C4-2B (cell line): ENCODE results near the gene ZC3H7A.

ENCODE experiments used
- H3K27ac ChIP-seq: fragments of 450-650 bp; 2 replicates; pipeline ENCODE4 v1.5.1; 2017
- ZFX ChIP-seq: fragments of 450-650 bp; IDR thresholded peaks from 2 replicates; pipeline ENCODE4 v1.6.1; 2017
- TF ChIP-seq, protein P1 (sequence below): fragments of 450-650 bp; conservative IDR thresholded peaks from 2 replicates; pipeline ENCODE4 v1.5.1; 2017; ENCODE audit warnings: mild to moderate bottlenecking

Gene ZC3H7A, protein sequence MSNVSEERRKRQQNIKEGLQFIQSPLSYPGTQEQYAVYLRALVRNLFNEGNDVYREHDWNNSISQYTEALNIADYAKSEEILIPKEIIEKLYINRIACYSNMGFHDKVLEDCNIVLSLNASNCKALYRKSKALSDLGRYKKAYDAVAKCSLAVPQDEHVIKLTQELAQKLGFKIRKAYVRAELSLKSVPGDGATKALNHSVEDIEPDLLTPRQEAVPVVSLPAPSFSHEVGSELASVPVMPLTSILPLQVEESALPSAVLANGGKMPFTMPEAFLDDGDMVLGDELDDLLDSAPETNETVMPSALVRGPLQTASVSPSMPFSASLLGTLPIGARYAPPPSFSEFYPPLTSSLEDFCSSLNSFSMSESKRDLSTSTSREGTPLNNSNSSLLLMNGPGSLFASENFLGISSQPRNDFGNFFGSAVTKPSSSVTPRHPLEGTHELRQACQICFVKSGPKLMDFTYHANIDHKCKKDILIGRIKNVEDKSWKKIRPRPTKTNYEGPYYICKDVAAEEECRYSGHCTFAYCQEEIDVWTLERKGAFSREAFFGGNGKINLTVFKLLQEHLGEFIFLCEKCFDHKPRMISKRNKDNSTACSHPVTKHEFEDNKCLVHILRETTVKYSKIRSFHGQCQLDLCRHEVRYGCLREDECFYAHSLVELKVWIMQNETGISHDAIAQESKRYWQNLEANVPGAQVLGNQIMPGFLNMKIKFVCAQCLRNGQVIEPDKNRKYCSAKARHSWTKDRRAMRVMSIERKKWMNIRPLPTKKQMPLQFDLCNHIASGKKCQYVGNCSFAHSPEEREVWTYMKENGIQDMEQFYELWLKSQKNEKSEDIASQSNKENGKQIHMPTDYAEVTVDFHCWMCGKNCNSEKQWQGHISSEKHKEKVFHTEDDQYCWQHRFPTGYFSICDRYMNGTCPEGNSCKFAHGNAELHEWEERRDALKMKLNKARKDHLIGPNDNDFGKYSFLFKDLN

DNA sequence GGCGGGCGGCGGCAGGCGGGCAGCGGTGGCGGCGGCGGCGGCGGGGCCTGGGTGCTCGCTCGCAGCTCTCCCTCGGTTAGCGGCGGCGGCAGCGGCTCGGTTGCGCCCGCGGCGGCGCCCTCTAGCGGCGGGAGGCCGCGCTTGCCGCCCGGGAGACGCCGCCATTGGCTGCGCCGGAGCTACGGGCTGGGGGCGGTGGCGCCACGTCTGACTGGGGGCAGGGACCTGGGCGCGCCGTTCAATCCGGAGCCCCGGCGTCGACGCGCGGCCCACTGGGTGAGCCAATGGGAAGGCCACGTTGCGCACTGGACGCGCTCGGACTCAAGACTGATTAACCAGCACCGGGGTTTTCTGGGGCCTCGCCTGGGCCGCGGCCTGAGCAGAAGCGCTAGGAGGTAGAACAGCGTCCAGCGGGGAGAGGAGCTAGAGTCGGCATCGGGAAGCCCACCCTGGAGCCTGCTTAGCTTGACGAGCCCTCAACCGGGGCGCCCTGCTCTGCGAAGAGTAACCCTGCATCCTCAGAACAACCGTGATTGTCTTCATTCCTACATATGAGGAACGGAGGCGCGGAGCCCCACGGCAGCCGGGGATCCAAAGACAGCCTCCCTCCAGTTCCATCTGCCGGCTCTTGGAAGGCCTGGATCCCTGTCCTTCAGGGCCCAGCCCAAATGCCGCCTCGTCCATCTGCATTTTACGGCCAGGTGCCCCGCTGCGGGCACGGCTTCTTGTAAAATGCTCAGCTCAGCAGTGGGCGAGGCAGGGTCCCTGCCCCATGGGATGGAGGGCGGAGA is at the start of gene ZC3H7A:
ZC3H7A (minus strand) TSS at position 93 of the 791 bp plus-strand sequence. CDS start 14,904 bp downstream, outside the sequence.
- peak within 1 kb of the TSS; percentile 97 for H3K27ac ChIP-seq

DNA sequence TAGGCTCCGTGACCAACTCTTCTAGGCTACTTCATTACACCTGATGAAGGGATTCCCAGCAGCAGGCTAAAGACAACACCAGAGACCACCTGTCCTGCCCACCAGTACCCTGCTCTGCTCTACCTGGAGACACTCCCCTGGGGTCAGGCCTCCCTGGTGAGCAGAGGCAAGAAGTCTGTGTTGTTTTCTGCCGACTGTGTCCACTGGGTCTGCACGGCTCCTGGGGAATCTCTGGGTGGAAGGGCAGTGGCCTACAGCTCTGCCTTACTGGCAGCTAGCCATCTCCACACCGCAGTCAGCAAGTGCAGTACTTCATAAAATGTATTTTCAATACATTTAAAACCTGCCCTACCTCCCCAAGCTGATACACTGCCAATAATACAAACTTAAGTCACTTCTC is 47.4 kb upstream of the ZC3H7A start:
- no peak overlapping the region for H3K27ac ChIP-seq
- TF ChIP-seq, protein P1, sequence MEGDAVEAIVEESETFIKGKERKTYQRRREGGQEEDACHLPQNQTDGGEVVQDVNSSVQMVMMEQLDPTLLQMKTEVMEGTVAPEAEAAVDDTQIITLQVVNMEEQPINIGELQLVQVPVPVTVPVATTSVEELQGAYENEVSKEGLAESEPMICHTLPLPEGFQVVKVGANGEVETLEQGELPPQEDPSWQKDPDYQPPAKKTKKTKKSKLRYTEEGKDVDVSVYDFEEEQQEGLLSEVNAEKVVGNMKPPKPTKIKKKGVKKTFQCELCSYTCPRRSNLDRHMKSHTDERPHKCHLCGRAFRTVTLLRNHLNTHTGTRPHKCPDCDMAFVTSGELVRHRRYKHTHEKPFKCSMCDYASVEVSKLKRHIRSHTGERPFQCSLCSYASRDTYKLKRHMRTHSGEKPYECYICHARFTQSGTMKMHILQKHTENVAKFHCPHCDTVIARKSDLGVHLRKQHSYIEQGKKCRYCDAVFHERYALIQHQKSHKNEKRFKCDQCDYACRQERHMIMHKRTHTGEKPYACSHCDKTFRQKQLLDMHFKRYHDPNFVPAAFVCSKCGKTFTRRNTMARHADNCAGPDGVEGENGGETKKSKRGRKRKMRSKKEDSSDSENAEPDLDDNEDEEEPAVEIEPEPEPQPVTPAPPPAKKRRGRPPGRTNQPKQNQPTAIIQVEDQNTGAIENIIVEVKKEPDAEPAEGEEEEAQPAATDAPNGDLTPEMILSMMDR = no peak
- TF ChIP-seq ZFX = no peak

More for the DNA sequence above, at the start of gene ZC3H7A:
- TF ChIP-seq, protein P1 = peak; percentile 100
- peak; percentile 90 for TF ChIP-seq ZFX

DNA sequence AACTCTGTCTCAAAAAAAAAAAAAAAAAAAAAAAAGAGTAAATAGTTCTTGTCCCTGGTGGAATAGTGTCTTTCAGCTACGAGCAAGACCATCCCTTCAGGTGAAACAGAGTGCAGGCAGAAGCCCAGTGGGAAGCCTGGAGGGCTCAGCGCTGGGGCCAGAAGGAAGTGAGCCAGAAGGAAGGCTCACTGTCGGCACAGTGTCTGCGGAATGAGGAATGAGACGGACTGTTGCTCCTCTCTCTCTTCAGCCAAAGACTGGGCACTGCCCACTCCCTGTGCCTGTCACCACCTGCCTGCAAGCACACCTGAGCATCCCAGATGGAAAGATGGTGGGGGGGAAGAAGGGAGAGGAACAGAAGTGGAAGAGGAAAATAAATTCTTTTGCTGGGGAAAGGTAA is 46.8 kb upstream of the ZC3H7A start:
- no peak overlapping the region for H3K27ac ChIP-seq
- no peak for TF ChIP-seq ZFX
- TF ChIP-seq, protein P1 = no peak

DNA sequence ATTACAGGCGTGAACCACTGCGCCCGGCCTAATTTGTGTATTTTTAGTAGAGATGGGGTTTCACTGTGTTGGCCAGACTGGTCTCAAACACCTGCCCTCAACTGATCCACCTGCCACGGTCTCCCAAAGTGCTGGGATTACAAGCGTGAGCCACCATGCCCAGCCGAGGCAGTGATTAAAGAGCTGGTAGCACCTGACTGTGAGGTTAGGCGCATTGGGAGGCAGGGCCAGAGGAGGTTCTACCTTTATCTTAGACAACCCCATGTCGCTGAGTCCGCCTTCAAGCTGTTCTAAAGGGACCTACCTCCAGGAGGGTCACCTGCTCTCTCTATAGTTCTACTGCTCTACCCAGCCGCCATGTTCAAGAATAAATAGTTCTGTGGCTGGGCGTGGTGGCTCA is 46.1 kb upstream of the ZC3H7A start:
- TF ChIP-seq ZFX = no peak
- TF ChIP-seq, protein P1 = no peak
- no peak overlapping the region for H3K27ac ChIP-seq

DNA sequence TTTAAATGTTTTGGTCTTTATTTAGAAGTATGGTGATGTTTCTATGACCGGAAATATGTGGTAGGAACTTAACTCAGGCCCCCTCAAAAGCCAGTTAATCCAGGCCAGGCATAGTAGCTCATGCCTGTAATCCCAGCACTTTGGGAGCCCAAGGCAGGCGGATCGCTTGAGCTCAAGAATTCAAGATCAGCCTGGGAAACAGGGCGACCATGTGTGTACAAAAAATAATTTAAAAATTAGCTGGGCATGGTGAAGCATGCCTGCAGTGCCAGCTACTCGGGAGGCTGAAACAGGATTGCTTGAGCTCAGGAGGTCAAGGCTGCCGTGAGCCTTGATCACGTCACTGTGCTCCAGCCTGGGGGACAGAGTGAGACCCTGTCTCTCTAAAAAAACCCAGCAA is 44.0 kb upstream of the ZC3H7A start:
- no peak overlapping the region for H3K27ac ChIP-seq
- TF ChIP-seq, protein P1 = no peak
- TF ChIP-seq ZFX = no peak

DNA sequence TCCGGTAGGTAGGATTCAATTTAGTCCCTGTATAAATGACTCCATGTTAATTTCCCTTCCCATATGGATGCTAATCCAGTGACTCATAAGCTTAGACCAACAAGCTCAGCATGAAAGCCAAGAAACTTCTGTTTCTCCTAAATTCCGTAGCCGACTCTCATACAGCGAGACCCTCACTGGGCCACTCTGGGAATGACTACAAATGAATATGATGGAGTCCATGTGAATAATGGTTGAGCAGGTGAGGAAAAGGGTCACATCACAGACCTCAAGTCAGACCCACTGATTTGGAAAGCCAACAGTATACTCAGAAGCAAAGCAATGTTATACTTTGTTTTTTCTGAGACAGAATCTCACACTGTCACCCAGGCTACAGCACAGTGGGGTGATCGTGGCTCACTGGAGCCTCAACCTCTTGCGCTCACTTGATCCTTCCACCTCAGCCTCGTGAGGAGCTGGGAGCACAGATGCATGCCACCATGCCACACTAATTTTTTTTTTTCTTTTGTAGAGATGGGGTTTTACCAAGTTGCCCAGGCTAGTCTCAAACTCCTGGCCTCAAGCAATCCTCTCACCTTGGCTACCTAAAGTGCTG is 39.7 kb upstream of the ZC3H7A start:
- TF ChIP-seq, protein P1 = no peak
- no peak for TF ChIP-seq ZFX
- H3K27ac ChIP-seq = no peak overlapping the region
